DND-41 (cell line): ENCODE results near the gene AGO3.

Experiments
- EZH2 ChIP-seq: IDR thresholded peaks from 3 replicates; pipeline ENCODE4 v1.6.1; 2012; ENCODE audit warnings: borderline replicate concordance, low read depth, mild to moderate bottlenecking, moderate library complexity, low read length, inconsistent platforms; ENCODE audit not compliant: severe bottlenecking
- TF ChIP-seq, protein P1 (sequence below): IDR thresholded peaks from 2 replicates; pipeline ENCODE4 v1.5.1; 2012; ENCODE audit warnings: borderline replicate concordance, low read length, moderate library complexity, mild to moderate bottlenecking; ENCODE audit not compliant: poor library complexity, severe bottlenecking; ENCODE audit errors: extremely low read depth

GRCh38 chr1:36107394-36107793 lies 176.5 kb downstream of the AGO3 start:
- TF ChIP-seq, protein P1, sequence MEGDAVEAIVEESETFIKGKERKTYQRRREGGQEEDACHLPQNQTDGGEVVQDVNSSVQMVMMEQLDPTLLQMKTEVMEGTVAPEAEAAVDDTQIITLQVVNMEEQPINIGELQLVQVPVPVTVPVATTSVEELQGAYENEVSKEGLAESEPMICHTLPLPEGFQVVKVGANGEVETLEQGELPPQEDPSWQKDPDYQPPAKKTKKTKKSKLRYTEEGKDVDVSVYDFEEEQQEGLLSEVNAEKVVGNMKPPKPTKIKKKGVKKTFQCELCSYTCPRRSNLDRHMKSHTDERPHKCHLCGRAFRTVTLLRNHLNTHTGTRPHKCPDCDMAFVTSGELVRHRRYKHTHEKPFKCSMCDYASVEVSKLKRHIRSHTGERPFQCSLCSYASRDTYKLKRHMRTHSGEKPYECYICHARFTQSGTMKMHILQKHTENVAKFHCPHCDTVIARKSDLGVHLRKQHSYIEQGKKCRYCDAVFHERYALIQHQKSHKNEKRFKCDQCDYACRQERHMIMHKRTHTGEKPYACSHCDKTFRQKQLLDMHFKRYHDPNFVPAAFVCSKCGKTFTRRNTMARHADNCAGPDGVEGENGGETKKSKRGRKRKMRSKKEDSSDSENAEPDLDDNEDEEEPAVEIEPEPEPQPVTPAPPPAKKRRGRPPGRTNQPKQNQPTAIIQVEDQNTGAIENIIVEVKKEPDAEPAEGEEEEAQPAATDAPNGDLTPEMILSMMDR = no peak
- no peak for TF ChIP-seq EZH2
